ENCODE measurements around the gene GALNT12.

GALNT12 gene

DNA sequence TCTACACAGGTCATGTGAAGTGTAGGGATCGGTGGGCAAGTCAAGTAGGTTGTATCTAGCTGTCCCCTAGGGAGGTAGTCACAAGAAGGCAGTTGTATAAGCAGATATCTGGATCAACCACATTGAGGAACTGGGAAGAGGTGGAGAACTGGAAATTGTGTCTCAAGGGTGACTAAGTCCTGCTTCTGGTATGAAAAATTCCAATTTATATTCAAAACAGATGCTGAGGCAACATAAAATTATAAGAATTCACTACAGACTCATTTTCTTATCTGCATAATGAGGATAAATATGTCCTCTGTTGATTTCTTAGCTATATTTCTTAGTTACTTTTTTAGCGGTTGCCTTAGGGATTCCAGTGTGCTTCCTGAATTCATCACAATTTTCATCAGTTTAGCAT, 46.8 kb downstream of the GALNT12 start:
- DNase-seq (ENCODE audit: insufficient read length, low spot score) (no peak), FAIRE-seq (no peak)

GRCh38 chr9:98855592-98855991, 48.1 kb downstream of the GALNT12 start:
- no peak for DNase-seq (ENCODE audit: insufficient read length, low spot score)
- FAIRE-seq = no peak

DNA sequence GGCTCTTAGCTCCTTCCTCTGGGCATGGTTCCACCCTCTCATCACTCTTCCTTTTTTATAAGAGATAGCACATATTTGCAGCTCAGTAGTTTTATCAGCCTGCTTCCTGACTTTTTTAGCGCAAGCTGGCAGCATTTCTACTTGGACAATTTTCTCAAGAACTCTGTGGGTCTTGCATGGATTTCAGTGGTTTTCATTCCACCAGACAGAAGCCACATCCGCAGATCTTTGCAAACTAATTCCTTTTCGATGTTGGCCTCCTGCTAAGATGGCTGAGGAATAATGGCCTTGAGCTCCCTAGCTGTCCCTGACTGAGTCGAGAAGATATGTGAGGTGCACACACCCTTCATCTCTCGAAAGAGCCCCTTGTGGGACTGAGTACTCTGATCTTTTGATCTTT, 49.5 kb downstream of the GALNT12 start:
- DNase-seq (ENCODE audit: insufficient read length, low spot score) (no peak), FAIRE-seq (no peak)

DNA sequence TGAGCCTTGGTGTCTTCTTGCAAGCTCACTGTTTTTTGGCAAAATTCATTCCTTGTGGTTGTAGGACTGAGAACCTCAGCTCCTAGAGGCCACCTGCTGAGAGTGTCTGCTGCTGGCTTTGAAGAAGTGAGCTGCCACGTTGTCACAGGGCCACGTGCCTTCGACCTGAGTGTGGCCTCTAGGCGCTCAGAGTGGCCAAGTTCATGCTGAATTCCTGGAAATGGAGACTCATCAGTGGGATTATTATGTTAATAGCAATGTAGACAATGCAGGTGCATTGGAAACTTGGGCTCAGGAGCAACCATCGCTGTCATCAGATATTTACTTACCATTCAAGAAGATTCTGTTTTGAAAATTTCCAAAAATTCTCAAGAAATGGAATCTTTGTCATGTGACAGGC, 52.5 kb downstream of the GALNT12 start:
- DNase-seq (ENCODE audit: insufficient read length, low spot score) = no peak
- FAIRE-seq = no peak

GRCh38 chr9:98860871-98861293, 53.4 kb downstream of the GALNT12 start:
- FAIRE-seq = no peak

GRCh38 chr9:98861781-98862504, 54.5 kb downstream of the GALNT12 start:
- peak; percentile 20 for DNase-seq (ENCODE audit: insufficient read length, low spot score)
- FAIRE-seq = no peak

More at GRCh38 chr9:98860871-98861293, 53.4 kb downstream of the GALNT12 start:
- peak; percentile 56 for DNase-seq (ENCODE audit: insufficient read length, low spot score)

GRCh38 chr9:98862936-98863335, 55.5 kb downstream of the GALNT12 start:
- FAIRE-seq (no peak), DNase-seq (ENCODE audit: insufficient read length, low spot score) (no peak)

DNA sequence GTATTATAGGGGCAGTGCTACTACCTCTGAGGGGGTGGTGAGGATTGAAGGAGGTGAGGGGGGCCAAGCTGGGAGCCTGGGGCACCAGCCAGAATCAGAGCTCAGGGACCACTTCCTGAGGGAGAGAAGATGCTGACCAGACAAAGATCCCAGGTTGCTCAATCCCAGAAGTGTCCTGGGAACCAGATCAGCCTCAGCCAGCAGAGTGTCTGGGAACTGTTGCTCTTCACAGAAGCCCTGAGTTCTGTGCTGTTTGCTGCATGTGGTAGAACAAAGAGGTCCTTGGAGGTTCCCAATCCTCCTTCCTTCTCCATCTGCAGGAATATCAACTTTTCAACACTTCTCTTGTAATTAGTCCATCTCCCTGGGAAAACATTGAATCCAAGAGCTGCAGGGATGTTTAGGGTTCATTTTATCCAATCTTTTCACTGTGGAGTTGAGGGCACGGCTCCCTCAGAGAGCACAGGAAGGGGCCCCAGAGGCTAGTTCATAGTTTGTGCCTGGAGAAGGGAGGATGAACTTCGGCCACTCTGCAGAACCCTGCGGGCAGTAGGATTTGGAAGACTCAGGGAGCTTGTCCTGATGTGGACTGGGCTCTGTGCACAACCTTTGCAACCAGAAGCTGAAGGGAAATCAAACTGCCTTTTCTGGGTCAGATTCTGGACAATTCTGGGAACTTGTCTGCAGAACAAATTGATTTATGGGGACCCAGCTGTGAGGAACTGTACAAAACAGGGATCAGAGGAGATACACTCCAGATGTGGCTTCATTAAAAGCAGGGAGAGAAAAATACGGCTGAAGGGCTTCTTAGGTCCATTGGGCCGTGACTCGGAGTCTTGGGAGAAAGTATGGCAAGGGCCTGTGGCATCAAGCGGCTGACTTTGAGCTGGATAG, 57.1 kb downstream of the GALNT12 start:
- no peak for FAIRE-seq

GRCh38 chr9:98865284-98865875, 57.9 kb downstream of the GALNT12 start:
- no peak for FAIRE-seq
- no peak for DNase-seq (ENCODE audit: insufficient read length, low spot score)

More for the DNA sequence above, 57.1 kb downstream of the GALNT12 start:
- no peak for DNase-seq (ENCODE audit: insufficient read length, low spot score)

DNA sequence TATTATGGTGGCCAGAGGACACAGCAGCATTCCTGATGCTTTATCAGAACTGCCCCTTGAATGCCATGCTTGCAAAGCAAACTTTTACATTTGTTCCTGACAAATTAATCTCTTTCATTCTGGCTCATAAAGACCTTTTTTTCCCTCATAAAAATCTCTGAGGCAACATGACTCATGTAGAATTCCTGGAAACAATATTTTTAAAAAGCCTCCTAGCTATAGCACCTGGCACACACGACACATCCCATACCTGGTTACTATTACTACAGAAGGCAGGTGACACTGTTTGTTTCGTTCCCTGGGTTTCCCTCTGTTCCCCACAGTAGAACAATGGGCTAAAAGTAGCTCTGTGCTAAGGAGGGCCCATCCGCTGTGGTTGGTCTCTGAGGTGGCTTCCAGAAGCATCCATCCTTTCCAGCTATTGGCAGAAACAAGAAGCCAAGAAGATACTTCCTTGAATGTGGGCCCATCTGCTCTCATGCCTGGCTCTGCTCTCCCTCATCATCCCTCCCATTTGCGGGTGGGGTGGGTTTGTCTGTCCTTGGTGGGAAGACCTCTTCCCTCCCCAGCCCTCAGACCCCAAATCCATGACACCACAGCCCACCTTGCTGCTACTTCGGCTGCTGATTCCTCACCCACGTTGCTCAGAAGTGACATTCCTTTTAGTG, 59.1 kb downstream of the GALNT12 start:
- DNase-seq (ENCODE audit: insufficient read length, low spot score) (no peak), FAIRE-seq (no peak)

DNA sequence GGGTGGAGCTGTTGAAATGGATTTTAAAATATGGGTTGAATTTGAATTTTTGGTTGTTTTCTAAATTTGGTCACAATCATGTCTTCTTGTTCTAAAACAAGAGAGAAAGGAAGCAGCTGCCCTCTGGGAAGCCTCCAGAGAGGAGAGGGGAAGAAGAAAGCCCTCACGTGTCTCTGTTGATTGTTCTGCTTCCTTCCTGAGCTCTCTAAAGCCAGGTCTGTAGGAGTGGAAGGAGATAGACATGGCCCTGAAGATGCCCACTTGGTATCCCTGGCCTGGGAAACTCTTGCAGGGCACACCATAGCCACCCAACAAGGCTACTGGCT, 59.6 kb downstream of the GALNT12 start:
- DNase-seq (ENCODE audit: insufficient read length, low spot score) (no peak), FAIRE-seq (no peak)

- DNase-seq (ENCODE audit: insufficient read length, low spot score) (peak; percentile 24), FAIRE-seq (no peak)
Observed at GRCh38 chr9:98867429-98868168, 60.1 kb downstream of the GALNT12 start.

- no peak for DNase-seq (ENCODE audit: insufficient read length, low spot score)
- no peak for FAIRE-seq
Observed at GRCh38 chr9:98869078-98869745, 61.7 kb downstream of the GALNT12 start.

DNA sequence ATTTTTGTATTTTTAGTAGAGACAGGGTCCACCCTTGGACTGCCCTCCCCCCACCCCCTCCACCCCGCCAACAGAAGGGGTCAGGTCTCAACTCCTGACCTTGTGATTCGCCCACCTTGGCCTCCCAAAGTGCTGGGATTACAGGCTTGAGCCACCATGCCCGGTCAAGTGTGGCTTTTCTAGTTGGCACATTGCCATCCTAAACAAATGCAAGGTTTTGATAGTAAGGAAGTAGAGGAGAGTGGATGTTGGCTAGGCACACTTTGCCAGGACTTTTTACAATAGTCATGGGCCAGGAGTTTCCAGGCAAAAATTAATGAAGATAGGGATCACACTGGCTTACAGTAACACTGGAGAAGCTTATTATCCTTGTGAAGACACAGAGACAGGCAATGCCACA, 62.4 kb downstream of the GALNT12 start:
- FAIRE-seq = no peak
- DNase-seq (ENCODE audit: insufficient read length, low spot score) = no peak

DNA sequence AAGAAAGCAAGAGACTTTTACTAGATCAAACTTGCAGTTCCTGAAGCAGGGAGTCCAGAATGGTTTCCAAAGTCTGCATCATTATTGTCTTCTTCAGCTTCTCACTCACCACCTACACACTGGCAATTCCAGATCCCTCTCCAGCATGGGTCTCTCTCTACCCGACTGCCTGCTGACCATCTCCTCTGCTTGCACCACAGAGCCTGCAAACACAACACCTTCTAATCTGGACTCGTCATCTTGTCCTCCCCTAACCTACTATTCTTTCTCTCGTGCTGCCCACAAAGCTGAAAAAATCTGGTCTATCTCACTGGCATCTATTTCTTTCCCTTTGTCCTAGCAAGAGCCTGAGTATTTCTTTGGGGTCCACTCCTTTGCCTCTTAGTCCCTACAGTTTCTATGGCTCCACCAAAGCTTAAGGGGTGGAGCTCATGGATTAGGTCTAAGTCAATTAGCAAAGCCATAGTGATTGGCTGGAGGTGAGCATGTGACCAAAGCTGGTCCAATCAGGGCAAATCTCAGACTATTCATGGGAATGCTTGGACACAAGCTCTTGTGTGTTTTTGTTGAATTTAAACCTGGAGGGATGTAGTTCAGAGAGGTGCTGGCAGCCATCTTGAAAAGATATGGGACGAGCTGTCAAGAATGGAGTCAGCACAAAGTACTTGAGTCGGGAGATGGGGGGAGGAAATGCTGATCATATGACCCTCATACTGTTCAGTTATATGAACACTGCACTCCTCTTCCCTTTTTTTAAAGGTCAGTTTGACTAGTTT, 63.5 kb downstream of the GALNT12 start:
- FAIRE-seq (no peak), DNase-seq (ENCODE audit: insufficient read length, low spot score) (no peak)

- no peak for FAIRE-seq
- DNase-seq (ENCODE audit: insufficient read length, low spot score) = no peak
Observed at GRCh38 chr9:98871558-98872065, 64.1 kb downstream of the GALNT12 start.

GRCh38 chr9:98873526-98873925, 66.1 kb downstream of the GALNT12 start:
- no peak for DNase-seq (ENCODE audit: insufficient read length, low spot score)
- FAIRE-seq = no peak

DNA sequence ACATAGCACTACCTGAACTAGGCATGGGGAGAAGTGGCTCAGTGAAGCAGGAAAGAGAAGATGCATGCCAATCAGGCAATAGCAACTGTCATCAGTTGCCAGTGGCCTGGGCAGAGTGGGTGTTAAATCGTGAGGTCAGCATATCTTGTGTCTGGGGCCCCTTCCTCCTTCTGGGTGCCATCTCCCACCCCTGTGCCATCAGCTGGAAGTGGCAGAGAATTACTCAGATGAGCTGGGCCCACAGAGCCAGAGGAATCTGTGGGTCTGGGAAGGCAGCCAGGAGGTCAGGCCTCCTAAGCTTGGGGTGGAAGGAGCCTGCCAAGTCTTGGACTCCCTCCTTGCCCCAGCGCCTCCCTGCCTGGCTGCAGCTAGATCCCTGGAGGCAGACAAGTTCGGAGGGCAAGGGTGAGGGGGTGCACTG, 66.5 kb downstream of the GALNT12 start:
- FAIRE-seq (no peak), DNase-seq (ENCODE audit: insufficient read length, low spot score) (no peak)

DNA sequence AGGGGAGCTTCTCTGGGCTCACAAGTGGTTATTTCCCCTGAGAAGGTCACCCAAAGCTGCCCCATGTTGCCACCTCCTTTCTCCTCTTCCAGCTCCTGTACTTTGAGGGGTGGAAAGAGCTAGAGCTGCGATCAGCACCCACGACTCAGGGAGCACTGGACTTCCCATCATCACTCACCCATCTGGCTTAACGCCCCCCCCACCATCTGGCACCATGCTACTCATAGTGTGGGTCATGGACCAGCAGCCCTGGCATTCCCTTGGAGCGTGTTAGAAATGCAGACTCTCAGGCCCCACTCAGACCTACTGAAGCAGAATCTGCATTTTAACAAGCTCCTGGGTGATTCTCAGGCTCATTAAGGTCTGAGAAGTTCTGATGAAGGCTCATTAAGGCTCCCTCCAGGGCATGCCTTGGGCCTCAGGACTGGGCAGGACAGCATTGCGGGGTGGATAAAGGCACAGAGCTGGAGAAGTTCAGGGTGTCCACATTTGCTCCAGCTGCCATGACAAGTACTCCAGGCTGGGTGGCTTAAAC, 67.3 kb downstream of the GALNT12 start:
- DNase-seq (ENCODE audit: insufficient read length, low spot score) = no peak
- FAIRE-seq = no peak
